Activated CD8-positive, alpha-beta memory T cell treated with anti-CD3 and anti-CD28 coated beads for 48 hours (primary cell): ENCODE measurements around the gene NEAT1.
"Not testable (repeated sequence)": the region's sequence is repeated elsewhere in the genome, so short reads cannot be mapped to it uniquely, and the experiment has no call there.

Source experiments
- DNase-seq, 3 experiments: peaks; one replicate each; pipeline ENCODE4 v3.0.0-alpha.2; 2020; ENCODE audit warnings: low read depth in 2 of 3, low spot score in 2 of 3

The NEAT1 gene

GRCh38 chr11:65404638-65405339, 17.8 kb upstream of the NEAT1 start:
- no peak for DNase-seq

- no peak for DNase-seq
Observed at GRCh38 chr11:65410936-65411680, 11.5 kb upstream of the NEAT1 start.

GRCh38 chr11:65411681-65412070, 10.9 kb upstream of the NEAT1 start:
- no peak for DNase-seq

- no peak for DNase-seq
Observed at GRCh38 chr11:65412271-65413076, 10.1 kb upstream of the NEAT1 start.

GRCh38 chr11:65413077-65413664, 9.4 kb upstream of the NEAT1 start:
- not testable (repeated sequence) for DNase-seq

- no peak for DNase-seq
Observed at GRCh38 chr11:65414776-65415498, 7.7 kb upstream of the NEAT1 start.

GRCh38 chr11:65415499-65416340, 6.9 kb upstream of the NEAT1 start:
- no peak for DNase-seq

- peak; percentile 74 to 89 (median 87) for DNase-seq
Observed at GRCh38 chr11:65416341-65416824, 6.2 kb upstream of the NEAT1 start.

GRCh38 chr11:65416841-65417701, 5.5 kb upstream of the NEAT1 start:
- DNase-seq, result peak in 1 of 3 experiments; percentile 33

- peak in 1 of 3 experiments; percentile 40 for DNase-seq
Observed at GRCh38 chr11:65417702-65418430, 4.7 kb upstream of the NEAT1 start.

- no peak for DNase-seq
Observed at GRCh38 chr11:65418431-65418680, 4.2 kb upstream of the NEAT1 start.

GRCh38 chr11:65418681-65419459, 3.7 kb upstream of the NEAT1 start:
- DNase-seq, result peak; percentile 82 to 87 (median 87)

GRCh38 chr11:65419460-65419771, 3.2 kb upstream of the NEAT1 start:
- no peak for DNase-seq

GRCh38 chr11:65419772-65420481, 2.7 kb upstream of the NEAT1 start:
- DNase-seq, result no peak

GRCh38 chr11:65420506-65420905, 2.1 kb upstream of the NEAT1 start:
- DNase-seq, result no peak

GRCh38 chr11:65420979-65421793, 1.4 kb upstream of the NEAT1 start:
- peak; percentile 64 to 76 (median 70) for DNase-seq
